ENCODE measurements around the gene ZNF480.
A peak's percentile ranks its signal among the peaks of the same experiment; 100 is the strongest.
"Not testable (repeated sequence)": the region's sequence is repeated elsewhere in the genome, so short reads cannot be mapped to it uniquely, and the experiment has no call there.

Gene ZNF480

GRCh38 chr19:52336791-52337381, 39.9 kb downstream of the ZNF480 start:
- Histone ChIP-seq H4K20me1 (ENCODE audit: insufficient read depth, low read length) (no peaks in the 10 kb centered on the region), H3K4me1 (ENCODE audit: low read length) (no peaks in the 10 kb centered on the region), H3K27me3 (replicated peaks; ENCODE audit: insufficient read depth, low read length) (no peaks in the 10 kb centered on the region), H3K9ac (ENCODE audit: low read length) (no peak overlapping the region), H3K36me3 (replicated peaks; ENCODE audit: insufficient read depth, low read length) (no peaks in the 10 kb centered on the region), H3K27ac (ENCODE audit: low read length) (no peak overlapping the region), H3K9me2 (replicated peaks; ENCODE audit: insufficient read depth, low read length) (no peaks in the 10 kb centered on the region), H3F3A (ENCODE audit: insufficient read depth, low read length) (no peaks in the 10 kb centered on the region), H2AFZ (ENCODE audit: low read length) (no peak overlapping the region), H3K4me2 (ENCODE audit: low read depth, low read length) (no peak overlapping the region), H3K4me3 (ENCODE audit: low read length) (no peak overlapping the region), H3K79me2 (ENCODE audit: low read length) (no peaks in the 10 kb centered on the region), H3K9me3 (replicated peaks; ENCODE audit: insufficient read depth, low read length) (no peaks in the 10 kb centered on the region)
- no peak for TF ChIP-seq EZH2 (optimal IDR thresholded peaks at IDR 0.05; ENCODE audit: low read depth, low read length)
- TF ChIP-seq EZH2phosphoT487 (IDR thresholded peaks at IDR 0.05; ENCODE audit: low read length) = no peak
- no peak for TF ChIP-seq CTCF (IDR thresholded peaks at IDR 0.05; ENCODE audit: low read length)
- DNase-seq = no peak

GRCh38 chr19:52339022-52339421, 42.1 kb downstream of the ZNF480 start:
- not testable (repeated sequence) for H3F3A ChIP-seq (ENCODE audit: insufficient read depth, low read length); H3K4me2 ChIP-seq (ENCODE audit: low read depth, low read length); DNase-seq; H3K9ac ChIP-seq (ENCODE audit: low read length); H3K9me2 ChIP-seq (replicated peaks; ENCODE audit: insufficient read depth, low read length); H3K27me3 ChIP-seq (replicated peaks; ENCODE audit: insufficient read depth, low read length); H3K79me2 ChIP-seq (ENCODE audit: low read length); H2AFZ ChIP-seq (ENCODE audit: low read length); H3K4me3 ChIP-seq (ENCODE audit: low read length); H4K20me1 ChIP-seq (ENCODE audit: insufficient read depth, low read length); H3K9me3 ChIP-seq (replicated peaks; ENCODE audit: insufficient read depth, low read length); H3K4me1 ChIP-seq (ENCODE audit: low read length); H3K27ac ChIP-seq (ENCODE audit: low read length); H3K36me3 ChIP-seq (replicated peaks; ENCODE audit: insufficient read depth, low read length)

- H3K27me3 ChIP-seq (replicated peaks; ENCODE audit: insufficient read depth, low read length) = no peaks in the 10 kb centered on the region
- H3F3A ChIP-seq (ENCODE audit: insufficient read depth, low read length) = no peaks in the 10 kb centered on the region
- no peaks in the 10 kb centered on the region for H3K4me1 ChIP-seq (ENCODE audit: low read length)
- no peaks in the 10 kb centered on the region for H3K36me3 ChIP-seq (replicated peaks; ENCODE audit: insufficient read depth, low read length)
- no peaks in the 10 kb centered on the region for H4K20me1 ChIP-seq (ENCODE audit: insufficient read depth, low read length)
- DNase-seq = peak; percentile 15
- no peak overlapping the region for H2AFZ ChIP-seq (ENCODE audit: low read length)
- H3K4me3 ChIP-seq (ENCODE audit: low read length) = no peak overlapping the region
- no peak overlapping the region for H3K4me2 ChIP-seq (ENCODE audit: low read depth, low read length)
- TF ChIP-seq CTCF (IDR thresholded peaks at IDR 0.05; ENCODE audit: low read length) (peak; percentile 42; the same call in 1 of the 2 replicates), EZH2 (optimal IDR thresholded peaks at IDR 0.05; ENCODE audit: low read depth, low read length) (no peak), EZH2phosphoT487 (IDR thresholded peaks at IDR 0.05; ENCODE audit: low read length) (no peak)
- no peaks in the 10 kb centered on the region for H3K9me2 ChIP-seq (replicated peaks; ENCODE audit: insufficient read depth, low read length)
- H3K27ac ChIP-seq (ENCODE audit: low read length) = no peak overlapping the region
- no peaks in the 10 kb centered on the region for H3K79me2 ChIP-seq (ENCODE audit: low read length)
- no peaks in the 10 kb centered on the region for H3K9me3 ChIP-seq (replicated peaks; ENCODE audit: insufficient read depth, low read length)
- no peak overlapping the region for H3K9ac ChIP-seq (ENCODE audit: low read length)
These were observed 46.6 kb downstream of the ZNF480 start for GRCh38 chr19:52343548-52343947.

GRCh38 chr19:52345162-52345561, 48.2 kb downstream of the ZNF480 start:
- DNase-seq = no peak
- H2AFZ ChIP-seq (ENCODE audit: low read length) = no peak overlapping the region
- no peaks in the 10 kb centered on the region for H3K27me3 ChIP-seq (replicated peaks; ENCODE audit: insufficient read depth, low read length)
- H3K27ac ChIP-seq (ENCODE audit: low read length) = no peak overlapping the region
- no peaks in the 10 kb centered on the region for H3F3A ChIP-seq (ENCODE audit: insufficient read depth, low read length)
- TF ChIP-seq CTCF (IDR thresholded peaks at IDR 0.05; ENCODE audit: low read length) = no peak
- TF ChIP-seq EZH2 (optimal IDR thresholded peaks at IDR 0.05; ENCODE audit: low read depth, low read length) = no peak
- no peak for TF ChIP-seq EZH2phosphoT487 (IDR thresholded peaks at IDR 0.05; ENCODE audit: low read length)
- no peak overlapping the region for H3K4me3 ChIP-seq (ENCODE audit: low read length)
- no peaks in the 10 kb centered on the region for H3K4me1 ChIP-seq (ENCODE audit: low read length)
- H3K9me3 ChIP-seq (replicated peaks; ENCODE audit: insufficient read depth, low read length) = no peaks in the 10 kb centered on the region
- H3K9ac ChIP-seq (ENCODE audit: low read length) = no peak overlapping the region
- H3K4me2 ChIP-seq (ENCODE audit: low read depth, low read length) = no peak overlapping the region
- no peaks in the 10 kb centered on the region for H3K9me2 ChIP-seq (replicated peaks; ENCODE audit: insufficient read depth, low read length)
- no peaks in the 10 kb centered on the region for H4K20me1 ChIP-seq (ENCODE audit: insufficient read depth, low read length)
- H3K36me3 ChIP-seq (replicated peaks; ENCODE audit: insufficient read depth, low read length) = no peaks in the 10 kb centered on the region
- H3K79me2 ChIP-seq (ENCODE audit: low read length) = no peaks in the 10 kb centered on the region

Data from MM.1S (cell line).